Measurements from ENCODE around the gene SLC18B1. TPM values are rescaled to one million over a fixed set of nuclear protein-coding genes. Genes with fewer than 3 reads are reported as not detected.

SLC18B1 gene
- total and polyA plus RNA-seq, 2 of the 8 experiments (the other 6 are each of a cell fraction or from before 2014, with no cell fraction given) = 17.2 to 23.4 TPM

GRCh38 chr6:132818404-132819359 lies 20.2 kb upstream of the SLC18B1 start (continued):
- TF ChIP-seq RFX5 (IDR thresholded peaks at IDR 0.05; ENCODE audit: borderline replicate concordance, low read depth, low read length) = no peak
- TF ChIP-seq JUN (IDR thresholded peaks at IDR 0.05; ENCODE audit: low read depth, low read length) = no peak
- TF ChIP-seq CTBP2 (IDR thresholded peaks at IDR 0.05; ENCODE audit: borderline replicate concordance, insufficient read depth, insufficient read length, low read length) = no peak
- TF ChIP-seq, protein P1, sequence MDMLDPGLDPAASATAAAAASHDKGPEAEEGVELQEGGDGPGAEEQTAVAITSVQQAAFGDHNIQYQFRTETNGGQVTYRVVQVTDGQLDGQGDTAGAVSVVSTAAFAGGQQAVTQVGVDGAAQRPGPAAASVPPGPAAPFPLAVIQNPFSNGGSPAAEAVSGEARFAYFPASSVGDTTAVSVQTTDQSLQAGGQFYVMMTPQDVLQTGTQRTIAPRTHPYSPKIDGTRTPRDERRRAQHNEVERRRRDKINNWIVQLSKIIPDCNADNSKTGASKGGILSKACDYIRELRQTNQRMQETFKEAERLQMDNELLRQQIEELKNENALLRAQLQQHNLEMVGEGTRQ (IDR thresholded peaks at IDR 0.05; ENCODE audit: low read length) = no peak
- no peak for TF ChIP-seq EGR1 (IDR thresholded peaks at IDR 0.05; ENCODE audit: borderline replicate concordance, low read depth, low read length)
- no peak for TF ChIP-seq EP300 (IDR thresholded peaks at IDR 0.05; ENCODE audit: borderline replicate concordance in 1 of 2, low read depth in 2 of 2, low read length in 2 of 2)
- TF ChIP-seq TCF12 (IDR thresholded peaks at IDR 0.05; ENCODE audit: low read depth, low read length) = no peak
- TF ChIP-seq BACH1 (IDR thresholded peaks at IDR 0.05; ENCODE audit: low read length) = no peak
- no peak for TF ChIP-seq TAF7 (optimal IDR thresholded peaks at IDR 0.05; ENCODE audit: borderline replicate concordance, low read depth, low read length)
- TF ChIP-seq ATF2 (IDR thresholded peaks at IDR 0.05; ENCODE audit: low read length) = 0 out of 2 replicates have a peak, but pooled peaks have one; percentile 11
- TF ChIP-seq GABPA (IDR thresholded peaks at IDR 0.05; ENCODE audit: borderline replicate concordance, insufficient read depth, low read length) = no peak
- no peak for TF ChIP-seq CHD2 (IDR thresholded peaks at IDR 0.05; ENCODE audit: low read length)
- no peak for TF ChIP-seq NANOG (IDR thresholded peaks at IDR 0.05; ENCODE audit: insufficient read depth, low read depth, low read length, poor library complexity, severe bottlenecking)
- no peak for TF ChIP-seq SP4 (IDR thresholded peaks at IDR 0.05; ENCODE audit: low read length)
- peak; percentile 83 for TF ChIP-seq POLR2AphosphoS5 (IDR thresholded peaks at IDR 0.05; ENCODE audit: low read depth, low read length)
- TF ChIP-seq NRF1 (IDR thresholded peaks at IDR 0.05; ENCODE audit: low read depth, low read length) = peak; percentile 15; the same call in 1 of the 2 replicates
- peak; percentile 66 to 83 for TF ChIP-seq POLR2A (IDR thresholded peaks at IDR 0.05; ENCODE audit: control extremely low read depth in 1 of 2, low read depth in 2 of 2, low read length in 2 of 2)
- TF ChIP-seq SUZ12 (IDR thresholded peaks at IDR 0.05; ENCODE audit: low read length) = no peak
- no peak for TF ChIP-seq CBX8 (IDR thresholded peaks at IDR 0.05; ENCODE audit: borderline replicate concordance, low read depth, low read length)
- no peak for TF ChIP-seq KDM1A (IDR thresholded peaks at IDR 0.05; ENCODE audit: borderline replicate concordance, low read length)

All from H1 (cell line).